Activated T-cell treated with anti-CD3 and anti-CD28 coated beads, Interleukin-2, amount 50 U/mL, for 48 hours (primary cell): ENCODE data around the gene AP4S1.
"Not testable (repeated sequence)": the region's sequence is repeated elsewhere in the genome, so short reads cannot be mapped to it uniquely, and the experiment has no call there.

Experiments
- DNase-seq, 2 experiments: peaks; one replicate each; pipeline ENCODE4 v3.0.0-alpha.2; 2020

AP4S1 gene

DNA sequence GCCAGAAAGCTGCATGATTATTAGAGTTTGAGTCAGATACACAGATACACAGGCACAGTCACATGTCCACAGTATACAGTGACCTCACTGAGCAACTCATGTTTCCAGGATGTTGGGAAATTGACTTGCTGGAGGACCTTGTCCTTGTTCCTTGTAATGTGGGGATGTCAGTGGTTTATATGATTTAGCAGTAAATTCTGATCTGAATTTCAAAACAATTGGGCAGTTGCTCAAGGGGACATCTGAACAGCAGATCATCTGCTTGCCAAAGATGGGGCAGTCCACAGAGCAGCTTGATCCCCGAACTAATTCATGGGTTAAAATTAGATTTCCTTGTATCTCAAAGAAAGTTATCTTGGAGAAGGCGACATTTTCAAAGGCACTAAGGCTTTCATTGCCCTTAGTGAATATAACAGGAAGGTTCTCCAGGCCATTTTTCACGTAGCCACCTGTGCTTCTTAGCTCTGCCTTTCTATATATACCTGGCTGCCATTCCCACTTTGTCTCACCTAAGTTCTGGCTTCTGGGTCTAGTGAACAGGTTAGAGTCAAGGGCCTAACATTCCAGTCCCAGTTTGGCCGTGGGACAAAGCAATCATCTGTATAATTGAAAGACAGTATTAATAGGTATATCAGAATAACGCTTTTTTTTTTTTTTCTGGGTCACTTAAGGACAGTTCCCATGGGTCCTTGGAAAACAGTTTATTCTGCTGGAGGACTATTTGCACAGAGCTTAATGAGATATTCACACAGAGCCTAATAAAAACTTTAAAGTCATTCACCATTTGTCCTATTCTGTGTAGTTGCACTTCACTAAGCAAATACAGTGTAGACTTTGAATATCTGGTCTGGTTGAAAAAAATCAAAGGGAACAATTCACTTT lies 65.7 kb downstream of the AP4S1 start:
- no peak for DNase-seq

DNA sequence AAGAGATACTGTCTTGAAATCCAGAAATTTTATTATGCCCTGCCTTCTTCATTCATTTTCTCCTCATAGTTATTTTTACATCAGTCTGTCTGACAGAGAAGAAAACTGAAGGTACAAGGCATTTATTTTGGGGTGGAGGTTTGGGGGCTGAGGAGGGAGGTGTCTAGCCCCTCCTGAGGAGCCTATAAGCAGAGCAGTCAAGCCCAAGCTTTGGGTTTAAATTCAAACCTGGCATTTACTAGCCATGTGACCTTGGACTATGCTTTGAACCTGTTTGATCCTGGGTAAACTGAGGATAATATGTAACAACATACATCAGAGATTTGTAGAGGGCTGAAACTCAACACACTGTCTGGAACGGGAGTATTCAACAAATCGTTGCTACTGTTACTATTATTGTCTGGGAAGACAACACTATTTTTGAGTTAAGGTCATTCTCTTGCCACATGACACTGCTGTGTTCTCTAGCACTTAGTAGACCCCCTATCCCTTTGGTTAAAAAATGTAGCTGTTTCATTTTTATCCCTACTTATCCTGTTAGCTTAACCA lies 66.8 kb downstream of the AP4S1 start:
- no peak for DNase-seq

GRCh38 chr14:31093884-31094839 lies 68.7 kb downstream of the AP4S1 start:
- not testable (repeated sequence) for DNase-seq

GRCh38 chr14:31095817-31096216 lies 70.4 kb downstream of the AP4S1 start:
- not testable (repeated sequence) for DNase-seq

DNA sequence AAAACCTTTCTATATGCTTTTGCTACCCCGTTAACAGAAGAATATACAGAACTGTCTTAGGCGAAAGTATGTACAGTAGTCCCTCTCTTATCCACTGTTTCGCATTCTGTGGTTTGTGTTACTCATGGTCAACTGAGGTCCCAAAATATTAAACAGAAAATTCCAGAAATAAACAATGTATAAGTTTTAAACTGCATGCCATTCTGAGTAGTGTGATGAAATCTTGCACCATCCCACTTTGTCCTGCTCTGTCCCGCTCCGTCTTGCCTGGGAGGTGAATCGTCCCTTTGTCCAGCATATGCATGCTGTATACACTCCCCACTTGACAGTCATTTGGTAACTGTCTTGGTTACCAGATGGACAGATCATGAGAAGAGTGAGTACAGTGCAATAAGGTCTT lies 70.8 kb downstream of the AP4S1 start:
- DNase-seq = no peak

DNA sequence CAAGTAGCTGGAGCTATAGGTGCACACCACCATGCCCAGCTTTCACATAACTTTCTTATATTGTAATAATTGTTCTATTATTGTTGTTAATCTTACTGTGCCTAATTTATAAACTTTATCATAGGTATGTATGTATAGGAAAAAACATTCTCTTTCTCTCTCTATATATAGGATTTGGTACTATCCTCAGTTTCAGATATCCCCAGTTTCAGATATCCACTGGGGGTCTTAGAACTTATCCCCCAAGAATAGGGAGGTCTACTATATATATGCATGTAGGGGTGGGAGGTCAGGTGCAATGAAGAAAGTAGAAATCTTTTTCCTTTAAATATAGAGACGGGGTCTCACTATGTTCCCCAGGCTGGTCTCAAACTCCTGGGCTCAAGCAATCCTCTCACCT lies 71.6 kb downstream of the AP4S1 start:
- no peak for DNase-seq

GRCh38 chr14:31106768-31107167 lies 81.3 kb downstream of the AP4S1 start:
- no peak for DNase-seq

DNA sequence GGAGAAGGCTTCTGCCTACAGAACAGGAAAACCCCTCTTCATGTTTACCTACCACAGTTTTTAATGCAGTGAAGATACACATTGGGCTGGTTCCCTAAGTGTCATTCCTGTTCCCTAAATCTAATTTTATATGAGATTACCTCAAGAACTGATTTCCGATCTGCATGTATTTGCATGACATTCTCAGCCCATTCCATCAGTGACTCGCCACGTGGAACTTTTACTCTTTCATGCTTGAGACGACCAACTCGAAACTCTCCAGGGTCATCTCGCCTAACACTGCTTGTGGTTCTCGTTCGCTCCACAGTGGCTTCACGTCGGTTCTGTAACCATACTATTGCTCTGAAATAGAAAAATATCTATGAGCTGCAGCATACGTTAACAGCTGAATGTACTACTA lies 83.8 kb downstream of the AP4S1 start:
- no peak for DNase-seq

- DNase-seq = no peak
Observed at GRCh38 chr14:31110872-31111271, 85.4 kb downstream of the AP4S1 start.

DNA sequence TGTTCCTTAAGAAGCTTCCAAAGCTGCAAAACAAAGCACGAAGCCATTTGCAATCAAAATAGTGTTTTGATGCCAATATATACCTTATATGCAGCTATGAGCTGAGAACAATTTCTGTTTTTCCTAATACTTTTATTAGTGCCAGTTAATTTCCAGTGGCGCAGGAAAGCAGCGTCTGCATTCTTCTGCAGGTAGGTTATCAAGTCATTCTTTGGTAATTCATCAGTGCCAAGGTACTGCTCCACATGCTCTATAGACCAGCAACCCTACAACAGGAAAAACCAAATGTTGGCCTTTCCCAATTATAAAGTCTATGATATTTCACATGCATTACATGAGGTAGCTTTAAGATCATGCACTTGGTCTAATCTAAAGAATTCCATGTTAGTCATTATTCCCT lies 88.3 kb downstream of the AP4S1 start:
- DNase-seq = no peak

GRCh38 chr14:31118892-31119291 lies 93.4 kb downstream of the AP4S1 start:
- no peak for DNase-seq

GRCh38 chr14:31122098-31122611 lies 96.7 kb downstream of the AP4S1 start:
- DNase-seq = no peak

- DNase-seq = no peak
Observed at GRCh38 chr14:31122921-31123320, 97.5 kb downstream of the AP4S1 start.

- no peak for DNase-seq
Observed at GRCh38 chr14:31124197-31124596, 98.7 kb downstream of the AP4S1 start.

GRCh38 chr14:31125231-31125630 lies 99.8 kb downstream of the AP4S1 start:
- DNase-seq = no peak

DNA sequence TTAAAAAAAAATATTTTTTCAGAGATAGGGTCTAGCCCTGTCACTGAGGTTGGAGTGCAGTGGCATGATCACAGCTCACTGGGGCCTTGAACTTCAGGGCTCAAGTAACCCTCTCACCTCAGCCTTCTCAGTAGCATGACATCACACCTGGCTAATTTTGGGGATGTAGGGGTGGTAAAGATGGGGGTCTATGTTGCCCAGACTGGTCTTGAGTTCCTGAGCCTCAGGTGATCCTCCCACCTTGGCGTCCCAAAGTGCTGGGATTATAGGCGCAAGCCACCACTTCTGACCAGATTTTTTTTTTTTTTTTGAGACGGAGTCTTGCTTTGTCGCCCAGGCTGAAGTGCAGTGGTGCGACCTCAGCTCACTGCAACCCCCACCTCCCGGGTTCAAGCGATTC lies 101.2 kb downstream of the AP4S1 start:
- no peak for DNase-seq

DNA sequence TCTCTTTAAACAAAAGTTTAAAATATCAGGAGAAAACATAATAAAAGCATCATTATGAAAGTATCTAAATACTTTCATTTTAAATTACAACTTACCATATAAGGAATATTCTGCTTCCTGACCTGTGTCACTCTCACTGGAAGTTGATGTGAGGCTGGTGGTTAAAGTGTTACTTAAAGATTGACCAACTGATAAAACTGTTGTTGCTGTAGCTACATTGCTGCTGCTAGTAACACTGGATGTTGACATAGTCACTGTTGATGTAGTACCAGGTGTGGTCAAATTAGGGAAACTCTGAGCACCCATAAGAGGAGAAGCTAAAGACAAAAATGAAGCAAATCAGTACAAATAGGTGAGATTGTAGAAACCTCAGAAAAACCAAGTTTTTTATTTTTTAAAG lies 102.2 kb downstream of the AP4S1 start:
- no peak for DNase-seq

DNA sequence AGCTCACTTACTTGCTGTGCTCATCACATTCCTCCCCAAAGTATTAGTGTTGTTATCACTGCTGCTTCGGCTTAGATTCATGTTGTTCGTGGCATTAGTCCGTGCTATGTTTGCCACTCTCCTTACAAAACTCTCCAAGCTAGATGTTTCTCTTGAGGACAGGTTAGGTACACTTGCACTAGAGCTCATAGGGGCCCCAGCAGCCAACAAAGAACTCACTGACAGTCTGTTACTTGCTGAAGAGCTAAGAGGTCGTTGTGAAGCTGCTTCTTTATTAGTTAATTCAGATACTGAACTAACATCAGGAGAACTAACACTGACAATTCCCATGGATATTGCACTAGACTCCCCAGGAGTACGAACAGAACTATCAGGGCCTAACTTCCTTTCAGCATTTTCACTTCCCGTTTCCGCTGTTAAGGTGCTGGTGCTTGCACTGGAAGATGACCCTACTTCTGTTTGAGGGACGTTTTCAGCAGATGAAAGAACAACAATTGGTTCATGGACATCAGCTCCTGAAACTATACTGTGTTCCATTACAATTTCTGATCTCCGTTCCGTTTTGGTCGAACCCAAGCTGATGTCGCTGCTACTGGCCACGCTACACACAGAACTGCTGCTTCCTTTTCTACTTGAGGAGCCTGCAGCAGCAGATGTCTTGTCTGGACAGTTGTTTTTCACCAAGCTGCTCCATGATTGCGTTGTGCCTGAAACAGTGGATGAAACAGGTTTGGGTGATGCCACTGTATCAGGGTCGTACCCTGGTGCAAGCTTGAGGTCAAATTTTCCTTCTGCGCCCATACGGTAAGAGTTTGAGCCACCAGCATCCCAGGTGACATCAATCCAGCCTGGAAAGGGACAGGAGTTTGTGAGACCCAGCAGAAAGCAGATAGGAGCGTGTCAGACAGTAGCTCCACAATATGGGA lies 103.4 kb downstream of the AP4S1 start:
- no peak for DNase-seq

GRCh38 chr14:31133133-31133532 lies 107.7 kb downstream of the AP4S1 start:
- no peak for DNase-seq

GRCh38 chr14:31137214-31137889 lies 111.9 kb downstream of the AP4S1 start:
- no peak for DNase-seq

GRCh38 chr14:31138301-31138700 lies 112.9 kb downstream of the AP4S1 start:
- DNase-seq = no peak
